Thyroid gland (tissue), 4 donors: Measurements from ENCODE around the gene TBX2. TPM values are rescaled to one million over a fixed set of nuclear protein-coding genes. Genes with fewer than 3 reads are reported as not detected.

Source experiments
- DNase-seq, 2 donors: peaks; one replicate each; pipeline ENCODE4 v3.0.0-alpha.2; 2019
- H3K27ac ChIP-seq, 3 donors: fragments of 200-600 bp; sonication (generic); 1 replicate in 2 of 3; 2 replicates in 1 of 3; pipeline ENCODE4 v1.5.1; 2016 to 2019; ENCODE audit warnings: mild to moderate bottlenecking in 1 of 3, moderate library complexity in 1 of 3
- H3K27me3 ChIP-seq: fragments of 200-600 bp; sonication (generic); one replicate; pipeline ENCODE4 v1.5.1; 2019
- H3K36me3 ChIP-seq, 2 donors: fragments of 200-600 bp; sonication (generic); one replicate each; pipeline ENCODE4 v1.5.1; 2016 to 2019
- H3K4me1 ChIP-seq, 2 donors: fragments of 200-600 bp; sonication (generic); one replicate each; pipeline ENCODE4 v1.5.1; 2017 to 2019
- H3K4me3 ChIP-seq, 3 donors: fragments of 200-600 bp; sonication (generic); replicated peaks in 1 of 3; 1 replicate in 2 of 3; 2 replicates in 1 of 3; pipeline ENCODE4 v1.5.1; 2016; ENCODE audit warnings: mild to moderate bottlenecking in 1 of 3
- H3K9me3 ChIP-seq: fragments of 200-600 bp; sonication (generic); one replicate; pipeline ENCODE4 v1.5.1; 2017
- POLR2A ChIP-seq, 2 donors: fragments of 450-650 bp; IDR thresholded peaks; one replicate each; pipeline ENCODE4 v1.6.1; 2017; ENCODE audit warnings: antibody characterized with exemption in 2 of 2, mild to moderate bottlenecking in 2 of 2, moderate library complexity in 1 of 2
- WGBS, 2 donors: methylation state at CpG; one replicate each; pipeline ENCODE4 v1.1.5; 2017; 5-methylcytosine and 5-hydroxymethylcytosine counted together
- intact Hi-C: fragments of 100-400 bp; cut with DNase I; formaldehyde crosslinking; loops from one replicate; pipeline ENCODE4 v1.15.1; 2023
- total RNA-seq, 4 donors: library from RNA; depleted of rRNA; stranded (reverse); fragments of >200 nt; gene quantifications; one replicate each; pipeline ENCODE4 v1.2.3, GENCODE V29; 2016
- TF ChIP-seq, protein P1 (sequence below), 6 experiments: fragments of 200-600 bp in 3 of 6; fragments of 450-650 bp in 3 of 6; sonication (generic) in 3 of 6; IDR thresholded peaks; one replicate each; pipeline ENCODE4 v1.5.1; 2016 to 2019; ENCODE audit warnings: antibody characterized with exemption in 6 of 6, mild to moderate bottlenecking in 2 of 6, inconsistent platforms in 1 of 6, moderate library complexity in 1 of 6

The TBX2 gene
- total RNA-seq, 4 donors from 2014 or later: 5.3 to 20.2 (median 11.0) TPM

DNA sequence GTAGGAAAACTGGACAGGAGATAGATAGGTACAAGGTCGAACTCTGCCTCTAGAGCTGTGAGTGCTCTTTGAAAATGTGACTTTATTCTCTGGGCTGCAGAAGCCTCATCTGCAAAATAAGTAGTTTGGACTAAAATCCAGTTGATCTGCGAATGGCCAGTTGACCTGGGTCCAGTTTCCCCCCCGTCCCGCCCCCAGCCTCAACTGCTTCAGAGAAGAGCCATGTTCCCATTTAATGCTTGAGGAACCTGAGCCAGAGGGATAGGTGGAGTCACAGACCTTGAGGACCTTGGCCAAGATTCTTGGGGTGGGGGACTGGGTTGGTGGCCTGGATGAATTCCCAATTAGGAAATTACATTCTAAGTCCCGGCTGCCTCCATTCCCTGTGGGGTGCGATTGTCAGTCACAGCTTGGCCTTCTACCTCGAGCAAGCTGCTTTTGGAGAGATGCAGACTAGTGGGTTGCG lies 14.1 kb downstream of the TBX2 start:
- intact Hi-C loops: loop anchor here (10.0 kb wide), 2 partner anchors 421 to 651 kb away; partner anchors contain the start of gene MED13
- 84 to 89% methylated on average over 8 of the region's 8 CpGs for WGBS, 2 donors
- TF ChIP-seq, protein P1, sequence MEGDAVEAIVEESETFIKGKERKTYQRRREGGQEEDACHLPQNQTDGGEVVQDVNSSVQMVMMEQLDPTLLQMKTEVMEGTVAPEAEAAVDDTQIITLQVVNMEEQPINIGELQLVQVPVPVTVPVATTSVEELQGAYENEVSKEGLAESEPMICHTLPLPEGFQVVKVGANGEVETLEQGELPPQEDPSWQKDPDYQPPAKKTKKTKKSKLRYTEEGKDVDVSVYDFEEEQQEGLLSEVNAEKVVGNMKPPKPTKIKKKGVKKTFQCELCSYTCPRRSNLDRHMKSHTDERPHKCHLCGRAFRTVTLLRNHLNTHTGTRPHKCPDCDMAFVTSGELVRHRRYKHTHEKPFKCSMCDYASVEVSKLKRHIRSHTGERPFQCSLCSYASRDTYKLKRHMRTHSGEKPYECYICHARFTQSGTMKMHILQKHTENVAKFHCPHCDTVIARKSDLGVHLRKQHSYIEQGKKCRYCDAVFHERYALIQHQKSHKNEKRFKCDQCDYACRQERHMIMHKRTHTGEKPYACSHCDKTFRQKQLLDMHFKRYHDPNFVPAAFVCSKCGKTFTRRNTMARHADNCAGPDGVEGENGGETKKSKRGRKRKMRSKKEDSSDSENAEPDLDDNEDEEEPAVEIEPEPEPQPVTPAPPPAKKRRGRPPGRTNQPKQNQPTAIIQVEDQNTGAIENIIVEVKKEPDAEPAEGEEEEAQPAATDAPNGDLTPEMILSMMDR (IDR thresholded peaks at IDR 0.05): no peak
- no peak for TF ChIP-seq POLR2A (IDR thresholded peaks at IDR 0.05)
- Histone ChIP-seq H3K27me3 (no peaks in the 10 kb centered on the region), H3K4me1 (peaks cover 12 to 55% of the 10 kb centered on the region in 2 donors), H3K36me3 (no peaks in the 10 kb centered on the region), H3K9me3 (no peaks in the 10 kb centered on the region), H3K4me3 (no peak overlapping the region), H3K27ac (no peak overlapping the region)
- DNase-seq: no peak

DNA sequence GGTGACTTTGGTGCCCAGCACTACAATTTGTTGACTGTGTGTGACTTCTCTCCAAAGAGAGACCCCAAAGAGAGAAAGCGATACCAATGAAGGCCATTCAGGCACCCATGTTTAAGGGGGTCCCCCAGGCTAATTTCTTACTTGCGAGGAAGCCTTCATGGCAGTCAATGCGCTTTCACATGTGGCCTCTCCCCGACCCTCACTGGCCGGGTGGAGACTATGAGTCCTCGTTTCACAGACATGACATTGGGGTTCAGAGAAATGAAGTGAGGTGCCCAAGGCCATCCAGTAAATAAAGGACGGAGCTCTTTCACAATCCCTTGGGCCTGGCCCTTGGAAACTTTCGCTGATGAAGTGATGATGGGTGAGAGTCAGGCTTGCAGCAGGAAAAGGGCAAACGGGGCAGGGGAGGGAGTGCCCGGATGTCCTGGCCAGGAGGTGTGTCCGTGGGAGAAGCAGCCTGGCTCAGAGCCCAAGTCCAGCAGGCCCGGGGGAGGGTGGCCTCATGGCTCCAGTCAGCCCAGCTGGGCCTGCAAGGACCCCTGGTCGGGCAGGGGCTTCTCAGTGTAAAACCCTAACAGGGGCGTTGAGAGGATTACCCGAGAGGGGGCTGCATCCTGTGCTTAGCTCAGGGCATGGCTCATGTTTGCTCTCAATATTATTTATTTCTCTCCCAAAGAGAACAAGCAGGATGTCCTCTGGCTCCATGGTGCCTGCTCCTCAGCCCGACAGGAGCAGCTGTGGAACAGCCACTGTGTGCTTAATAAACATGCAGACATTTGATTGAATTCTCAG lies 14.7 kb downstream of the TBX2 start:
- peaks cover 12 to 49% of the 10 kb centered on the region in 2 donors for H3K4me1 ChIP-seq
- WGBS, 2 donors: 60 to 82% methylated on average over 13 to 16 of the region's 16 CpGs
- no peaks in the 10 kb centered on the region for H3K27me3 ChIP-seq
- TF ChIP-seq, protein P1 (IDR thresholded peaks at IDR 0.05): no peak
- TF ChIP-seq POLR2A (IDR thresholded peaks at IDR 0.05): no peak
- DNase-seq: no peak
- no peaks in the 10 kb centered on the region for H3K36me3 ChIP-seq
- intact Hi-C loops: loop anchor here (10.0 kb wide), 2 partner anchors 420 to 650 kb away; partner anchors contain the start of gene MED13
- no peaks in the 10 kb centered on the region for H3K9me3 ChIP-seq
- H3K4me3 ChIP-seq: no peak overlapping the region
- no peak overlapping the region for H3K27ac ChIP-seq

- H3K4me3 ChIP-seq: no peak overlapping the region
- intact Hi-C loops: loop anchor here (5.0 to 10.0 kb wide), 3 partner anchors 137 to 650 kb away; partner anchors contain the start of gene MED13
- H3K36me3 ChIP-seq: no peaks in the 10 kb centered on the region
- peaks cover 12 to 46% of the 10 kb centered on the region in 2 donors for H3K4me1 ChIP-seq
- 85 to 89% methylated on average over 5 of the region's 5 CpGs for WGBS, 2 donors
- no peak overlapping the region for H3K27ac ChIP-seq
- DNase-seq: no peak
- H3K27me3 ChIP-seq: no peaks in the 10 kb centered on the region
- TF ChIP-seq, protein P1 (IDR thresholded peaks at IDR 0.05): no peak
- no peak for TF ChIP-seq POLR2A (IDR thresholded peaks at IDR 0.05)
- no peaks in the 10 kb centered on the region for H3K9me3 ChIP-seq
These were observed 15.3 kb downstream of the TBX2 start for GRCh38 chr17:61414936-61415251.

DNA sequence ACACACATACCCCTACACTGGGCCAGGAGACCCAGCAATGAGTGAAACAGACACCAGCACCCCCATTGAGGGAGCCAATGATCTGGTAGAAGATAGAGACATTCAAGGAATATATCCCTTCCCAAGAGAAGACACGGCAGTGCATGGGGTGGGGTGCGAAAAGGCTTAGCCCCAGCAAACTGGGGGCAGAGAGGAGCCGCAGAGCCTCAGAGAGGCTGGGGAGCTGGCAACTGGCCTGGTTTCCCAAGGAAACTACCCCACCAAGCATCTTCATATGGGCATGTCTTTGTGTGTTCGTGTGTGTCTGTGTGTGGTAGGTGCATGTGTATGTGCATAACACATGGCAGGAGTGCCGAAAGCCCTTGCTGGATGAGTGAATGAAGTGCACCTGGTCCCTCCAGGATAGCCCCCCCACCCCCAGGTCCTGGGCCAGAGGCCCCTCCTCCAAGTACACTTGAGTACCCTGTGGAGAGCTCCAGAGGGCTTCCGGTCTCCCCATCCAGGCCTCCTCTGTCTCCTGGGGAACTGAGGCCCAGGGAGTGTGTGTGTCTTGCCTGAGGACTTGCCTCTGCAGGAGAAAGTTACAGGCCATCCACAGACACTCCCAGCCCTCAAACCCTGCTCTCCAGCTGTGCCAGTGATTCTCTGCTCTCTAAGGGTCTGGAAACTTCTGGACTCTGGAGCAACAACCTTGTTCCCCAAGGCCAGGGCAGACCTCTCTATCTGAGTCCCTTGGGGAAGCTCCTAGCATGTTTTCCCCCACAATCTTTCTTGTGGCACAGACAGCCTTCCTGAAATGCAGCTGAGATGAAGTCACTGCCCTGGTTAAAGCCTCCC lies 15.9 kb downstream of the TBX2 start:
- Histone ChIP-seq H3K27me3 (no peaks in the 10 kb centered on the region), H3K4me3 (no peak overlapping the region), H3K27ac (no peak overlapping the region), H3K4me1 (peaks cover 12 to 39% of the 10 kb centered on the region in 2 donors), H3K36me3 (no peaks in the 10 kb centered on the region), H3K9me3 (no peaks in the 10 kb centered on the region)
- WGBS, 2 donors: 92 to 98% methylated on average over 6 of the region's 6 CpGs
- intact Hi-C loops: loop anchor here (5.0 to 10.0 kb wide), 3 partner anchors 137 to 649 kb away; partner anchors contain the start of gene MED13
- TF ChIP-seq, protein P1 (IDR thresholded peaks at IDR 0.05): no peak
- TF ChIP-seq POLR2A (IDR thresholded peaks at IDR 0.05): no peak
- no peak for DNase-seq
